Measurements from ENCODE around the gene TECPR2.

GRCh38 chr14:102394717-102395375 is 32.1 kb downstream of the TECPR2 start:
- TF ChIP-seq CTCF (IDR thresholded peaks at IDR 0.05) (no peak), POLR2AphosphoS5 (IDR thresholded peaks at IDR 0.05; ENCODE audit: insufficient read depth in 1 of 2, low read depth in 1 of 2) (no peak)
